Fibroblast of villous mesenchyme (primary cell): ENCODE data around the gene FAR1. TPM values are rescaled to one million over a fixed set of nuclear protein-coding genes. Genes with fewer than 3 reads are reported as not detected.
A peak's percentile ranks its signal among the peaks of the same experiment; 100 is the strongest.

Experiments used
- DNase-seq: peaks from one replicate; pipeline ENCODE4 v3.0.0-alpha.2; 2010; ENCODE audit warnings: low read depth
- H3K4me3 ChIP-seq: 2 replicates; pipeline ENCODE4 v1.5.1; 2011; ENCODE audit warnings: low read depth, mild to moderate bottlenecking, low read length
- total RNA-seq: library from RNA; depleted of rRNA; stranded (reverse); fragments of >200 nt; gene quantifications from 2 replicates; pipeline ENCODE4 v1.2.3, GENCODE V29; 2012
- TF ChIP-seq, protein P1 (sequence below): IDR thresholded peaks from 2 replicates; pipeline ENCODE4 v1.5.1; 2012; ENCODE audit warnings: low read depth, mild to moderate bottlenecking, low read length; ENCODE audit not compliant: insufficient read depth

Gene FAR1
- total RNA-seq, 1 donor = 58.3 TPM

DNA sequence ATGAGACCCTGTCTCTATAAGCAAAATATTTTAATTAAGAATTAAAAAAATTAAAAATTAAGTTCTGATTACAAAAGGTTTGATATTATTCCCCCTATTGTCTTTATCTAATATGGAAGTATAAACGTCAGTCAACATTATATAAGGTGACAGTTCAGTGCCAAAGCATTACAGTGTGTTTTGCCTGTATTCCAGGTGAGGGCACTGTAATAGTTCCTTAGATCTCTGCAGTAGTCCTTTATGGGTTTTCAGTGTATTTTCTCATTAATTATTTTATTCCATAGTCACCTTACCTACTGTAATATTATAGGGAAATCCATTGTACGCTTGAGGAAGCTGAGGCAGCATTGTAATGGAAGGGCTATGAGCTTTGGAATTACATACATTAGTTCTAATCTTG lies 33.0 kb downstream of the FAR1 start:
- no peak for DNase-seq
- TF ChIP-seq, protein P1, sequence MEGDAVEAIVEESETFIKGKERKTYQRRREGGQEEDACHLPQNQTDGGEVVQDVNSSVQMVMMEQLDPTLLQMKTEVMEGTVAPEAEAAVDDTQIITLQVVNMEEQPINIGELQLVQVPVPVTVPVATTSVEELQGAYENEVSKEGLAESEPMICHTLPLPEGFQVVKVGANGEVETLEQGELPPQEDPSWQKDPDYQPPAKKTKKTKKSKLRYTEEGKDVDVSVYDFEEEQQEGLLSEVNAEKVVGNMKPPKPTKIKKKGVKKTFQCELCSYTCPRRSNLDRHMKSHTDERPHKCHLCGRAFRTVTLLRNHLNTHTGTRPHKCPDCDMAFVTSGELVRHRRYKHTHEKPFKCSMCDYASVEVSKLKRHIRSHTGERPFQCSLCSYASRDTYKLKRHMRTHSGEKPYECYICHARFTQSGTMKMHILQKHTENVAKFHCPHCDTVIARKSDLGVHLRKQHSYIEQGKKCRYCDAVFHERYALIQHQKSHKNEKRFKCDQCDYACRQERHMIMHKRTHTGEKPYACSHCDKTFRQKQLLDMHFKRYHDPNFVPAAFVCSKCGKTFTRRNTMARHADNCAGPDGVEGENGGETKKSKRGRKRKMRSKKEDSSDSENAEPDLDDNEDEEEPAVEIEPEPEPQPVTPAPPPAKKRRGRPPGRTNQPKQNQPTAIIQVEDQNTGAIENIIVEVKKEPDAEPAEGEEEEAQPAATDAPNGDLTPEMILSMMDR = no peak
- H3K4me3 ChIP-seq = no peak overlapping the region

DNA sequence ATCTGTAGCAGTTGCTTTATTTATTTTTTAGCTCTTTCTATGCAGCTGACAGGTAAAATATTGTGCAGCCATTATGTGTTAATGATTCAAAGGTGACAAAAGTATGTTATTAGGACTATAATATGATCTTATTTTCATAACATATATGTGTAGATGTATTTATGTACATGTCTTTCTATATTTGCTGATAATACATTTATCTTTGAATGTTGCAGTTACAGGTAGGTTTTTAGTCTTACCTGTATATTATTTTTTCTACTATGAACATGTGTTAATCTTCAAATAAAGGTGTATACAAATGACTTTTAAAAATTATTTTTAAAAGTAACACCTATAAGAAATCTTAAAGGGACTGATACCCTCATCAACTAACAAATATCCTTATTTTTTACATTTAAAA lies 33.6 kb downstream of the FAR1 start:
- H3K4me3 ChIP-seq = no peak overlapping the region
- TF ChIP-seq, protein P1 = no peak
- DNase-seq = no peak

DNA sequence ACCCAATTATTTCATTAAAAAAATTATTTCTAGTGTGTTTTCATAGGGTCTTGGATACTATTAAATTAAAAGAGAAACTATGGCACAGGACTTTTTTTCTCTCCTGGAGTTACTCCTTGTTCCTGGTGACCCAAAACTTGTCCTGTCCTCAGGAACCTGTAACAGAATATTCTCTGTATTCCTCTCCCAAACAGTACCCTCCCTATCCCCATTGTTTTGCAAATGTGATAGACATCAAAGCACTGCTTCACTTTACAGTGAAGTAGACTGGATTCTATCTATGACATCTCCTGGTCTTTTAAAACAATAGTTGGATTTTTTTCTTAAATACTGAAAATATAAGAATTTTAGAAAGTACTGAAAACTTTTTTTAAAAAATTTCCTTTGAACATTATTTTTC lies 37.2 kb downstream of the FAR1 start:
- no peak for DNase-seq
- TF ChIP-seq, protein P1 = no peak
- H3K4me3 ChIP-seq = no peak overlapping the region

DNA sequence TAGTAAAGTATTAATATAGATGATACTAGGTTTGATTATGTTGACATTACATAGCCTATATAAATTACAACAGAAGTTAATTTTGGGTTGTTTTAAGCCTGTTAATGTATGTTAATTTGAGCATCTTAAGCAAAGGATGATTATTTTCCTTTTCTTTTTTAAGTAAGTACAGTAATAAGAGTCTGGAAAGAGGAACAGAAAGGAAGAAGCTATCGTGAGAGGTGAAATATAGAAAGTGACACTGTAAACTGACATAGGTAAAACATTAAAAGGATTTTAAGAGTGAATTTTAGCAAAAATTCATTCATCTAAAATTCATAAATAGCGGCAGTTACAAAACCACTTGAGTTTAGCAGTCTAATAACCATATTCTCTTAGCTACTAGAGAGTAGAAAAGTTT lies 45.5 kb downstream of the FAR1 start:
- no peak for DNase-seq
- H3K4me3 ChIP-seq = no peak overlapping the region
- TF ChIP-seq, protein P1 = no peak

DNA sequence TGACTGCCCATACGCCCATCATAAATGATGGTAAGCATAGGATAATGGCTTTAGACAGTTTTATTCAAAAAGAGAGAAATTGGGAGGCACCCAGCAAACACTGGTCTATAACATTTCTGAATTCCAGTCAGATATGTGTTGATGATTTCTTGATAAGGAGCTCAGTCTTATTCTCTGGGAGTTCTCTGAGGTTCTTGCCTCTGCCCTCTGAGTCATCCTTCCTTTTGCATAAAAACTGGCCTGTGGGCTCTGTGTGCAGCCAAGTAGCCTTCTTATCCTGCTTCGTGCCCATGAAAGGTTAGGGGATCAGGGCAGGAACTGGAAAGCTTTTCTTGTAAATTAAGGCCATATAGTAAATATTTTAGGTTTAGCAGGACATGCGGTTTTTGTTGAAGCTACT lies 48.9 kb downstream of the FAR1 start:
- TF ChIP-seq, protein P1 = no peak
- H3K4me3 ChIP-seq = no peak overlapping the region

DNA sequence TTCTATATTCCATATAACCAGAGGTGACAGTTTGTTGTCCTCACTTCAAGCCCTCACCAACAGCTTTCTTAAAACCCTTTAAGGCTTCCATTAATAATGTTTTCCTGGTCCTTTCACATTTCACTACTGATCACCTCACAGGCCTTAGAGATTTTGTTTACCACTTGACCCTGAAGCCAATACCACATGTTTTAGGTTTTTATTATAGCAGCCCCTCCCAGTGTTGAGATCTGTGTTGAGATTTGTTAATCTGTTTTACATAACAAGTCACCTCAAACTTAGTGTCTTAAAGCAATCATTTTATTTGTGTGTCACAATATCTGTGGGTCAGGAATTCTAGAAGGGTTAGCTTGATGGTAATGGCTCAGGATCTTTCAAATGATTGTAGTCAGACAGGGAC lies 49.9 kb downstream of the FAR1 start:
- no peak overlapping the region for H3K4me3 ChIP-seq
- peak; percentile 38 for DNase-seq
- TF ChIP-seq, protein P1 = no peak

More for the DNA sequence above, 48.9 kb downstream of the FAR1 start:
- DNase-seq = peak; percentile 97

DNA sequence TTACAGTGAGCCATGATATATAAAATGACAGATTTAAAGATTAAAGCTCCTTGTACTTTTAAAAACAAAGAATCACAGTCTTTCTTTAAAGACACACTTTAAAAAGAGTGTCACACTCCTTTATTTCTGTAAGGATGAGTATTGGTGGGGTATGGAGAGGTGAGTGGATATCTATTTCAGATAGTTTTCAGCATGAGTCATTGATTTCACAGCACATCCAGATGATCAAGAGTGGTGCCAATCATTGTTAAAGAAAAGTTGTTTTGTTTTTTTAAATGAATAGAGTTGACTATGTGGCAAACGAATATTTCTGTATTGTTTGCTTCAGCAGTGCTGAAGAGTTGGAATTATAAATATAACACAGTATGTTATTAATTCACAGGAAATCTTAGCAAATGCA lies 52.5 kb downstream of the FAR1 start:
- TF ChIP-seq, protein P1 = no peak

More for the DNA sequence above, 52.5 kb downstream of the FAR1 start:
- DNase-seq = no peak
- H3K4me3 ChIP-seq = no peak overlapping the region
